Measurements from ENCODE around the gene KRT3.

KRT3 gene

GRCh38 chr12:52838609-52839435, 42.9 kb upstream of the KRT3 start:
- no peaks in the 10 kb centered on the region for H3K79me2 ChIP-seq (ENCODE audit: insufficient read depth, low read length)
- H4K20me1 ChIP-seq (ENCODE audit: low read depth, low read length), result no peaks in the 10 kb centered on the region
- H3K27ac ChIP-seq (ENCODE audit: low read depth, low read length), result no peak overlapping the region
- H3K9me3 ChIP-seq (ENCODE audit: insufficient read depth, low read length), result no peaks in the 10 kb centered on the region
- no peaks in the 10 kb centered on the region for H3K36me3 ChIP-seq (ENCODE audit: low read length)
- no peaks in the 10 kb centered on the region for H3K27me3 ChIP-seq (ENCODE audit: low read length)
- no peak overlapping the region for H3K4me2 ChIP-seq (ENCODE audit: low read depth, low read length, poor library complexity, severe bottlenecking)
- no peak overlapping the region for H3K9ac ChIP-seq (ENCODE audit: low read length)
- H3K4me3 ChIP-seq (ENCODE audit: insufficient read depth, low read length, poor library complexity, severe bottlenecking), result no peak overlapping the region
- H3K9me2 ChIP-seq (replicated peaks; ENCODE audit: insufficient read depth, low read length), result no peaks in the 10 kb centered on the region
- no peak overlapping the region for H2AFZ ChIP-seq (ENCODE audit: low read depth, low read length, severe bottlenecking)
- no peak for TF ChIP-seq EZH2phosphoT487 (conservative IDR thresholded peaks at IDR 0.05; ENCODE audit: low read length)
- TF ChIP-seq CTCF (IDR thresholded peaks at IDR 0.05; ENCODE audit: insufficient read depth, low read length, poor library complexity, severe bottlenecking), result no peak
- no peaks in the 10 kb centered on the region for H3F3A ChIP-seq (ENCODE audit: insufficient read depth)

DNA sequence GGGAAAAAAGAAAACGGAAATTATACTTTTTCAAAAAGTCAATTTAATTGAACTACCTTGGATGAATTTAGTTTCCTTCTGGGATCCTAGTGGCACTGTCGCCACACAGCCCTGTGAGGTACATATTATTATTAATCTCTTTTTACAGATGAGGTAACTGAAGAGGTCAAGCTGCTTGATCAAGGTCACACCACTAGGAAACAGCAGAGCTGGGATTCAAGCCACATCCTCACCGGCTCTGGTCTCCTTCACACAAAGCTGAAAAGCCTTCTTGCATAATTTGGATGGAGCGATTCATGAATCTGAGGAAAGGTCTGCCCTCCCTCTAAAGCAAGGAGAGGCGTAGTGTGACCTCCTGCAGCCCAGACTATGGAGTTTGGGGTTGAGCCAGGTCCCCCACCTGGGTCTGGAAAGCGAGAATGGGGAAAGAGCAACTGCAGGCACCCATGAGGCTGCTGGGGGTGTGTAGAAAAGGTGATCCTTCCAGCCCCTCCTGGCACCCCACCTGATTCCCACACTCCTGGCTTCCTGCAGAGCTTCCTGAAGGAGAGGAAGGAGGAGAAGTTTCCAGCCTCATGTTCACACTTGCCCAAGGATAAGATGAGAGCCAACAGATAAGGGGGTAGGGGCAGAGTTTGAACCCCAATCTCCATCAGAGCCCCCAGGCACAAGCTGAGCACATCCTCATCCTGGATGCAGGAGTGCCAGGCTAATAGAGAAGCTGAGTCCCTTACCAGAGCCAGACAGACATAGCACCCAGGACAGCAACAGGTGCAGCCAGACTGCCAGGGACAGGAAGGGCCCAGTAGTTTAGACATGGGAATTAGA, 42.1 kb upstream of the KRT3 start:
- Histone ChIP-seq H3K36me3 (ENCODE audit: low read length) (no peaks in the 10 kb centered on the region), H3K27me3 (ENCODE audit: low read length) (no peaks in the 10 kb centered on the region), H2AFZ (ENCODE audit: low read depth, low read length, severe bottlenecking) (no peak overlapping the region), H3K4me2 (ENCODE audit: low read depth, low read length, poor library complexity, severe bottlenecking) (no peak overlapping the region), H3K79me2 (ENCODE audit: insufficient read depth, low read length) (no peaks in the 10 kb centered on the region), H3K9me2 (replicated peaks; ENCODE audit: insufficient read depth, low read length) (no peaks in the 10 kb centered on the region), H3F3A (ENCODE audit: insufficient read depth) (no peaks in the 10 kb centered on the region), H4K20me1 (ENCODE audit: low read depth, low read length) (no peaks in the 10 kb centered on the region), H3K9me3 (ENCODE audit: insufficient read depth, low read length) (no peaks in the 10 kb centered on the region), H3K9ac (ENCODE audit: low read length) (no peak overlapping the region), H3K27ac (ENCODE audit: low read depth, low read length) (no peak overlapping the region), H3K4me3 (ENCODE audit: insufficient read depth, low read length, poor library complexity, severe bottlenecking) (no peak overlapping the region)
- TF ChIP-seq CTCF (IDR thresholded peaks at IDR 0.05; ENCODE audit: insufficient read depth, low read length, poor library complexity, severe bottlenecking) (no peak), EZH2phosphoT487 (conservative IDR thresholded peaks at IDR 0.05; ENCODE audit: low read length) (no peak)

- no peak overlapping the region for H3K4me3 ChIP-seq (ENCODE audit: insufficient read depth, low read length, poor library complexity, severe bottlenecking)
- no peak overlapping the region for H3K9ac ChIP-seq (ENCODE audit: low read length)
- no peaks in the 10 kb centered on the region for H3F3A ChIP-seq (ENCODE audit: insufficient read depth)
- H3K27me3 ChIP-seq (ENCODE audit: low read length), result no peaks in the 10 kb centered on the region
- H3K79me2 ChIP-seq (ENCODE audit: insufficient read depth, low read length), result no peaks in the 10 kb centered on the region
- no peaks in the 10 kb centered on the region for H3K36me3 ChIP-seq (ENCODE audit: low read length)
- H3K27ac ChIP-seq (ENCODE audit: low read depth, low read length), result no peak overlapping the region
- H3K9me2 ChIP-seq (replicated peaks; ENCODE audit: insufficient read depth, low read length), result no peaks in the 10 kb centered on the region
- TF ChIP-seq CTCF (IDR thresholded peaks at IDR 0.05; ENCODE audit: insufficient read depth, low read length, poor library complexity, severe bottlenecking), result no peak
- TF ChIP-seq EZH2phosphoT487 (conservative IDR thresholded peaks at IDR 0.05; ENCODE audit: low read length), result no peak
- H3K9me3 ChIP-seq (ENCODE audit: insufficient read depth, low read length), result no peaks in the 10 kb centered on the region
- no peak overlapping the region for H3K4me2 ChIP-seq (ENCODE audit: low read depth, low read length, poor library complexity, severe bottlenecking)
- H2AFZ ChIP-seq (ENCODE audit: low read depth, low read length, severe bottlenecking), result no peak overlapping the region
- no peaks in the 10 kb centered on the region for H4K20me1 ChIP-seq (ENCODE audit: low read depth, low read length)
Measured at GRCh38 chr12:52837413-52837741, 41.5 kb upstream of the KRT3 start.

All from SU-DHL-6 (cell line).